ENCODE measurements around the gene VAV1. TPM values are rescaled to one million over a fixed set of nuclear protein-coding genes. Genes with fewer than 3 reads are reported as not detected.

Gene VAV1
- total and polyA plus RNA-seq, 2 experiments from 2014 or later = 0.82 to 1.8 TPM

GRCh38 chr19:6777434-6777833 lies 4.9 kb downstream of the VAV1 start:
- H3K4me1 ChIP-seq (ENCODE audit: insufficient read depth) = peaks cover 10% of the 10 kb centered on the region; the same call in 1 of the 2 replicates
- DNase-seq (ENCODE audit: low spot score) (no peak), ATAC-seq (no peak)
- no peaks in the 10 kb centered on the region for H4K20me1 ChIP-seq (replicated peaks; ENCODE audit: insufficient read depth)
- peaks cover 8% of the 10 kb centered on the region for H3K27me3 Mint-ChIP-seq (ENCODE audit: insufficient read depth, low read depth, poor library complexity)
- no peak overlapping the region for H3K27ac ChIP-seq (ENCODE audit: low read depth)
- H3K27me3 ChIP-seq (ENCODE audit: insufficient read depth) = no peaks in the 10 kb centered on the region
- no peaks in the 10 kb centered on the region for H3K9me2 ChIP-seq (ENCODE audit: insufficient read depth)
- no peak overlapping the region for H3K4me3 ChIP-seq
- no peaks in the 10 kb centered on the region for H3K79me2 ChIP-seq (replicated peaks; ENCODE audit: insufficient read depth)
- no peak overlapping the region for H2AFZ ChIP-seq
- H3K4me1 Mint-ChIP-seq = no peaks in the 10 kb centered on the region
- no peak overlapping the region for H3K4me2 ChIP-seq
- H3K4me3 Mint-ChIP-seq = no peak overlapping the region
- peaks cover 76% of the 10 kb centered on the region for H3K9me3 Mint-ChIP-seq
- H3K36me3 Mint-ChIP-seq (ENCODE audit: low read depth) = peaks cover 31% of the 10 kb centered on the region
- no peak overlapping the region for H3K27ac Mint-ChIP-seq
- H3K36me3 ChIP-seq (ENCODE audit: insufficient read depth) = no peaks in the 10 kb centered on the region
- TF ChIP-seq CREB1 (CRISPR knock-in tag; IDR thresholded peaks at IDR 0.05; ENCODE audit: low read depth) (no peak), EZH2phosphoT487 (IDR thresholded peaks at IDR 0.05; ENCODE audit: unreplicated experiment) (no peak), NANOG (IDR thresholded peaks at IDR 0.05; ENCODE audit: borderline replicate concordance) (no peak), EZH2 (IDR thresholded peaks at IDR 0.05; ENCODE audit: low read depth, unreplicated experiment) (no peak), JUNB (IDR thresholded peaks at IDR 0.05; ENCODE audit: unreplicated experiment) (no peak), ZNF114 (CRISPR knock-in tag; IDR thresholded peaks at IDR 0.05) (no peak), CTCF (conservative IDR thresholded peaks at IDR 0.05; ENCODE audit: low read depth in 2 of 2) (no peak), ZNF331 (CRISPR knock-in tag; IDR thresholded peaks at IDR 0.05; ENCODE audit: low read depth) (no peak), POLR2AphosphoS5 (IDR thresholded peaks at IDR 0.05; ENCODE audit: low read depth) (no peak), STAT1 (IDR thresholded peaks at IDR 0.05; ENCODE audit: unreplicated experiment) (no peak)
- TF ChIP-seq, protein P1, sequence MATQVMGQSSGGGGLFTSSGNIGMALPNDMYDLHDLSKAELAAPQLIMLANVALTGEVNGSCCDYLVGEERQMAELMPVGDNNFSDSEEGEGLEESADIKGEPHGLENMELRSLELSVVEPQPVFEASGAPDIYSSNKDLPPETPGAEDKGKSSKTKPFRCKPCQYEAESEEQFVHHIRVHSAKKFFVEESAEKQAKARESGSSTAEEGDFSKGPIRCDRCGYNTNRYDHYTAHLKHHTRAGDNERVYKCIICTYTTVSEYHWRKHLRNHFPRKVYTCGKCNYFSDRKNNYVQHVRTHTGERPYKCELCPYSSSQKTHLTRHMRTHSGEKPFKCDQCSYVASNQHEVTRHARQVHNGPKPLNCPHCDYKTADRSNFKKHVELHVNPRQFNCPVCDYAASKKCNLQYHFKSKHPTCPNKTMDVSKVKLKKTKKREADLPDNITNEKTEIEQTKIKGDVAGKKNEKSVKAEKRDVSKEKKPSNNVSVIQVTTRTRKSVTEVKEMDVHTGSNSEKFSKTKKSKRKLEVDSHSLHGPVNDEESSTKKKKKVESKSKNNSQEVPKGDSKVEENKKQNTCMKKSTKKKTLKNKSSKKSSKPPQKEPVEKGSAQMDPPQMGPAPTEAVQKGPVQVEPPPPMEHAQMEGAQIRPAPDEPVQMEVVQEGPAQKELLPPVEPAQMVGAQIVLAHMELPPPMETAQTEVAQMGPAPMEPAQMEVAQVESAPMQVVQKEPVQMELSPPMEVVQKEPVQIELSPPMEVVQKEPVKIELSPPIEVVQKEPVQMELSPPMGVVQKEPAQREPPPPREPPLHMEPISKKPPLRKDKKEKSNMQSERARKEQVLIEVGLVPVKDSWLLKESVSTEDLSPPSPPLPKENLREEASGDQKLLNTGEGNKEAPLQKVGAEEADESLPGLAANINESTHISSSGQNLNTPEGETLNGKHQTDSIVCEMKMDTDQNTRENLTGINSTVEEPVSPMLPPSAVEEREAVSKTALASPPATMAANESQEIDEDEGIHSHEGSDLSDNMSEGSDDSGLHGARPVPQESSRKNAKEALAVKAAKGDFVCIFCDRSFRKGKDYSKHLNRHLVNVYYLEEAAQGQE (IDR thresholded peaks at IDR 0.05; ENCODE audit: unreplicated experiment) = no peak
- TF ChIP-seq, protein P2, sequence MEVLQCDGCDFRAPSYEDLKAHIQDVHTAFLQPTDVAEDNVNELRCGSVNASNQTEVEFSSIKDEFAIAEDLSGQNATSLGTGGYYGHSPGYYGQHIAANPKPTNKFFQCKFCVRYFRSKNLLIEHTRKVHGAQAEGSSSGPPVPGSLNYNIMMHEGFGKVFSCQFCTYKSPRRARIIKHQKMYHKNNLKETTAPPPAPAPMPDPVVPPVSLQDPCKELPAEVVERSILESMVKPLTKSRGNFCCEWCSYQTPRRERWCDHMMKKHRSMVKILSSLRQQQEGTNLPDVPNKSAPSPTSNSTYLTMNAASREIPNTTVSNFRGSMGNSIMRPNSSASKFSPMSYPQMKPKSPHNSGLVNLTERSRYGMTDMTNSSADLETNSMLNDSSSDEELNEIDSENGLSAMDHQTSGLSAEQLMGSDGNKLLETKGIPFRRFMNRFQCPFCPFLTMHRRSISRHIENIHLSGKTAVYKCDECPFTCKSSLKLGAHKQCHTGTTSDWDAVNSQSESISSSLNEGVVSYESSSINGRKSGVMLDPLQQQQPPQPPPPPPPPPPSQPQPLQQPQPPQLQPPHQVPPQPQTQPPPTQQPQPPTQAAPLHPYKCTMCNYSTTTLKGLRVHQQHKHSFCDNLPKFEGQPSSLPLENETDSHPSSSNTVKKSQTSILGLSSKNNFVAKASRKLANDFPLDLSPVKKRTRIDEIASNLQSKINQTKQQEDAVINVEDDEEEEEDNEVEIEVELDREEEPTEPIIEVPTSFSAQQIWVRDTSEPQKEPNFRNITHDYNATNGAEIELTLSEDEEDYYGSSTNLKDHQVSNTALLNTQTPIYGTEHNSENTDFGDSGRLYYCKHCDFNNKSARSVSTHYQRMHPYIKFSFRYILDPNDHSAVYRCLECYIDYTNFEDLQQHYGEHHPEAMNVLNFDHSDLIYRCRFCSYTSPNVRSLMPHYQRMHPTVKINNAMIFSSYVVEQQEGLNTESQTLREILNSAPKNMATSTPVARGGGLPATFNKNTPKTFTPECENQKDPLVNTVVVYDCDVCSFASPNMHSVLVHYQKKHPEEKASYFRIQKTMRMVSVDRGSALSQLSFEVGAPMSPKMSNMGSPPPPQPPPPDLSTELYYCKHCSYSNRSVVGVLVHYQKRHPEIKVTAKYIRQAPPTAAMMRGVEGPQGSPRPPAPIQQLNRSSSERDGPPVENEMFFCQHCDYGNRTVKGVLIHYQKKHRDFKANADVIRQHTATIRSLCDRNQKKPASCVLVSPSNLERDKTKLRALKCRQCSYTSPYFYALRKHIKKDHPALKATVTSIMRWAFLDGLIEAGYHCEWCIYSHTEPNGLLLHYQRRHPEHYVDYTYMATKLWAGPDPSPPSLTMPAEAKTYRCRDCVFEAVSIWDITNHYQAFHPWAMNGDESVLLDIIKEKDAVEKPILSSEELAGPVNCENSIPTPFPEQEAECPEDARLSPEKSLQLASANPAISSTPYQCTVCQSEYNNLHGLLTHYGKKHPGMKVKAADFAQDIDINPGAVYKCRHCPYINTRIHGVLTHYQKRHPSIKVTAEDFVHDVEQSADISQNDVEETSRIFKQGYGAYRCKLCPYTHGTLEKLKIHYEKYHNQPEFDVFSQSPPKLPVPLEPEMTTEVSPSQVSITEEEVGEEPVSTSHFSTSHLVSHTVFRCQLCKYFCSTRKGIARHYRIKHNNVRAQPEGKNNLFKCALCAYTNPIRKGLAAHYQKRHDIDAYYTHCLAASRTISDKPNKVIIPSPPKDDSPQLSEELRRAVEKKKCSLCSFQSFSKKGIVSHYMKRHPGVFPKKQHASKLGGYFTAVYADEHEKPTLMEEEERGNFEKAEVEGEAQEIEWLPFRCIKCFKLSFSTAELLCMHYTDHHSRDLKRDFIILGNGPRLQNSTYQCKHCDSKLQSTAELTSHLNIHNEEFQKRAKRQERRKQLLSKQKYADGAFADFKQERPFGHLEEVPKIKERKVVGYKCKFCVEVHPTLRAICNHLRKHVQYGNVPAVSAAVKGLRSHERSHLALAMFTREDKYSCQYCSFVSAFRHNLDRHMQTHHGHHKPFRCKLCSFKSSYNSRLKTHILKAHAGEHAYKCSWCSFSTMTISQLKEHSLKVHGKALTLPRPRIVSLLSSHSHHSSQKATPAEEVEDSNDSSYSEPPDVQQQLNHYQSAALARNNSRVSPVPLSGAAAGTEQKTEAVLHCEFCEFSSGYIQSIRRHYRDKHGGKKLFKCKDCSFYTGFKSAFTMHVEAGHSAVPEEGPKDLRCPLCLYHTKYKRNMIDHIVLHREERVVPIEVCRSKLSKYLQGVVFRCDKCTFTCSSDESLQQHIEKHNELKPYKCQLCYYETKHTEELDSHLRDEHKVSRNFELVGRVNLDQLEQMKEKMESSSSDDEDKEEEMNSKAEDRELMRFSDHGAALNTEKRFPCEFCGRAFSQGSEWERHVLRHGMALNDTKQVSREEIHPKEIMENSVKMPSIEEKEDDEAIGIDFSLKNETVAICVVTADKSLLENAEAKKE (CRISPR knock-in tag; IDR thresholded peaks at IDR 0.05) = no peak
- TF ChIP-seq, protein P3, sequence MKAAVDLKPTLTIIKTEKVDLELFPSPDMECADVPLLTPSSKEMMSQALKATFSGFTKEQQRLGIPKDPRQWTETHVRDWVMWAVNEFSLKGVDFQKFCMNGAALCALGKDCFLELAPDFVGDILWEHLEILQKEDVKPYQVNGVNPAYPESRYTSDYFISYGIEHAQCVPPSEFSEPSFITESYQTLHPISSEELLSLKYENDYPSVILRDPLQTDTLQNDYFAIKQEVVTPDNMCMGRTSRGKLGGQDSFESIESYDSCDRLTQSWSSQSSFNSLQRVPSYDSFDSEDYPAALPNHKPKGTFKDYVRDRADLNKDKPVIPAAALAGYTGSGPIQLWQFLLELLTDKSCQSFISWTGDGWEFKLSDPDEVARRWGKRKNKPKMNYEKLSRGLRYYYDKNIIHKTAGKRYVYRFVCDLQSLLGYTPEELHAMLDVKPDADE (IDR thresholded peaks at IDR 0.05) = no peak
- no peaks in the 10 kb centered on the region for H3F3A ChIP-seq (replicated peaks; ENCODE audit: low read depth)

Measured in GM23338 (cell line).